Mucosa of descending colon (tissue), 3 donors: ENCODE results near the gene GPC6. TPM values are rescaled to one million over a fixed set of nuclear protein-coding genes. Genes with fewer than 3 reads are reported as not detected.

Source experiments
- ATAC-seq: fragments of 200-7000 bp; cut with Tn5 transposase; one replicate; pipeline ENCODE4 v1.9.1; 2020; ENCODE audit warnings: mild to moderate bottlenecking, moderate library complexity
- DNase-seq, 3 donors: peaks; one replicate each; pipeline ENCODE4 v3.0.0-alpha.2; 2020
- H3K36me3 ChIP-seq: fragments of 200-600 bp; one replicate; pipeline ENCODE4 v1.8.0; 2021; ENCODE audit warnings: low read depth, mild to moderate bottlenecking
- H3K4me1 ChIP-seq: fragments of 200-600 bp; one replicate; pipeline ENCODE4 v1.8.0; 2021; ENCODE audit warnings: low read depth, mild to moderate bottlenecking
- H3K4me3 ChIP-seq: fragments of 200-600 bp; one replicate; pipeline ENCODE4 v1.8.0; 2021; ENCODE audit warnings: mild to moderate bottlenecking
- H3K9me3 ChIP-seq: fragments of 200-600 bp; one replicate; pipeline ENCODE4 v1.8.0; 2021; ENCODE audit warnings: mild to moderate bottlenecking
- intact Hi-C, 2 donors: fragments of 100-400 bp; cut with DNase I in 1 of 2; cut with micrococcal nuclease in 1 of 2; formaldehyde crosslinking; loops; one replicate each; pipeline versions ENCODE4 v1.11.0 to v1.11.1; 2022; cut with DNase I, micrococcal nuclease
- total RNA-seq, 3 donors: library from RNA; stranded (reverse); fragmentation: NEBNext Ultra II Directional in 2 of 3; extraction: Animal tissue kit (Norgen Biotek cat#: 25700) in 2 of 3; gene quantifications; one replicate each; pipeline versions ENCODE4 v1.2.1 to v1.2.4, GENCODE V29; 2021 to 2023
- TF ChIP-seq, protein P1 (sequence below): fragments of 200-600 bp; IDR thresholded peaks from one replicate; pipeline ENCODE4 v1.8.0; 2022; ENCODE audit warnings: antibody characterized with exemption, mild to moderate bottlenecking
- donor health status: DM: no; HTN: no; CAD: no; lungs with moderate emphysema.
- donor health status: DM: no; HTN: no; CAD: no.
- donor health status: DM: no; HTN: yes; CAD: no.

GPC6 gene
- total RNA-seq, 3 donors from 2014 or later, result 2.7 to 11.3 (median 7.5) TPM

DNA sequence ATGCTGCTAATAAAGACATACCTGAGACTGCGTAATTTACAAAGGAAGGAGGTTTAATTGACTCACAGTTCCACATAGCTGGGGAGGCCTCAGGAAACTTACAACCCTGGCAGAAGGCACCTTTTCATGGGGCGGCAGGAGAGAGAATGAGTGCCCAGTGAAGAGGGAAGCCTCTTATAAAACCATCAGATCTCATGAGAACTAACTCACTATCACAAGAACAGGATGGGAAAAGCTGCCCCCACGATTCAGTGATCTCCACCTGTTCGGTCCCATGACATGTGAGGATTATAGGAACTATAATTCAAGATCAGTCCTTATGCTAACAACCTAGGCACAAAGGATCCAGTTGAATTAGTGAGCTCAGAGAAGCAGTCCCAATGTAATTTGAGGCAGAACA is 59.4 kb downstream of the GPC6 start:
- no peak for DNase-seq
- Histone ChIP-seq H3K4me3 (no peak overlapping the region), H3K9me3 (no peaks in the 10 kb centered on the region), H3K36me3 (no peaks in the 10 kb centered on the region), H3K4me1 (no peaks in the 10 kb centered on the region)
- ATAC-seq, result no peak
- TF ChIP-seq, protein P1, sequence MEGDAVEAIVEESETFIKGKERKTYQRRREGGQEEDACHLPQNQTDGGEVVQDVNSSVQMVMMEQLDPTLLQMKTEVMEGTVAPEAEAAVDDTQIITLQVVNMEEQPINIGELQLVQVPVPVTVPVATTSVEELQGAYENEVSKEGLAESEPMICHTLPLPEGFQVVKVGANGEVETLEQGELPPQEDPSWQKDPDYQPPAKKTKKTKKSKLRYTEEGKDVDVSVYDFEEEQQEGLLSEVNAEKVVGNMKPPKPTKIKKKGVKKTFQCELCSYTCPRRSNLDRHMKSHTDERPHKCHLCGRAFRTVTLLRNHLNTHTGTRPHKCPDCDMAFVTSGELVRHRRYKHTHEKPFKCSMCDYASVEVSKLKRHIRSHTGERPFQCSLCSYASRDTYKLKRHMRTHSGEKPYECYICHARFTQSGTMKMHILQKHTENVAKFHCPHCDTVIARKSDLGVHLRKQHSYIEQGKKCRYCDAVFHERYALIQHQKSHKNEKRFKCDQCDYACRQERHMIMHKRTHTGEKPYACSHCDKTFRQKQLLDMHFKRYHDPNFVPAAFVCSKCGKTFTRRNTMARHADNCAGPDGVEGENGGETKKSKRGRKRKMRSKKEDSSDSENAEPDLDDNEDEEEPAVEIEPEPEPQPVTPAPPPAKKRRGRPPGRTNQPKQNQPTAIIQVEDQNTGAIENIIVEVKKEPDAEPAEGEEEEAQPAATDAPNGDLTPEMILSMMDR, result no peak
- intact Hi-C loops, result no loop called here

GRCh38 chr13:93289053-93289452 is 62.4 kb downstream of the GPC6 start:
- ATAC-seq (no peak), DNase-seq (no peak)
- Histone ChIP-seq H3K4me3 (no peak overlapping the region), H3K9me3 (no peaks in the 10 kb centered on the region), H3K36me3 (no peaks in the 10 kb centered on the region), H3K4me1 (no peaks in the 10 kb centered on the region)
- TF ChIP-seq, protein P1, result no peak
- intact Hi-C loops, result no loop called here

DNA sequence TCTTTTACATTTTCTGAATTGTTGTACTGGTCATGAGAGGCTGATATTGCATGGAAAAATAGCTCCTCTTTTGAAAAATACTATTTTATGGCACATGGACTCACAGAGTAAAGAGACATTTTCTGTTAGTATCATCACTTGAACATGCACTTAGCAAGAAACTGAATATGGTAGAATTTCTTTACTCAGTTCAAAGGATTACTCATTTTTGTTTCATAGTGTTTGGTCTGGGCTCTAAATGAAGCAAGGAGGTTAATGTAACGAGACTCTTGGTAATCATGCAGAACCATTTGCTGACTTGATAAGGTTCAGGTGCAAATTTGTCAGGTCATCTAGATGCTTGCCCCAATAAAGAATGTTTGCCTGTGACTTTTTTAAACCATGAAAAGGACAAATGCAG is 63.2 kb downstream of the GPC6 start:
- TF ChIP-seq, protein P1, result no peak
- Histone ChIP-seq H3K9me3 (no peaks in the 10 kb centered on the region), H3K4me3 (no peak overlapping the region), H3K36me3 (no peaks in the 10 kb centered on the region), H3K4me1 (no peaks in the 10 kb centered on the region)
- intact Hi-C loops, result no loop called here
- ATAC-seq (no peak), DNase-seq (no peak)

GRCh38 chr13:93290503-93290902 is 63.9 kb downstream of the GPC6 start:
- H3K36me3 ChIP-seq, result no peaks in the 10 kb centered on the region
- TF ChIP-seq, protein P1, result no peak
- no peaks in the 10 kb centered on the region for H3K4me1 ChIP-seq
- no peak for ATAC-seq
- no peak overlapping the region for H3K4me3 ChIP-seq
- intact Hi-C loops, result no loop called here
- DNase-seq, result no peak
- H3K9me3 ChIP-seq, result no peaks in the 10 kb centered on the region

GRCh38 chr13:93292366-93292765 is 65.8 kb downstream of the GPC6 start:
- H3K36me3 ChIP-seq, result no peaks in the 10 kb centered on the region
- TF ChIP-seq, protein P1, result no peak
- H3K9me3 ChIP-seq, result no peaks in the 10 kb centered on the region
- intact Hi-C loops, result no loop called here
- no peak overlapping the region for H3K4me3 ChIP-seq
- DNase-seq (no peak), ATAC-seq (no peak)
- H3K4me1 ChIP-seq, result no peaks in the 10 kb centered on the region

GRCh38 chr13:93293710-93294109 is 67.1 kb downstream of the GPC6 start:
- Histone ChIP-seq H3K4me3 (no peak overlapping the region), H3K4me1 (no peaks in the 10 kb centered on the region), H3K36me3 (no peaks in the 10 kb centered on the region), H3K9me3 (no peaks in the 10 kb centered on the region)
- ATAC-seq, result no peak
- TF ChIP-seq, protein P1, result no peak
- intact Hi-C loops, result no loop called here
- no peak for DNase-seq
